H7 (cell line): ENCODE data around the gene KRT2. TPM values are rescaled to one million over a fixed set of nuclear protein-coding genes. Genes with fewer than 3 reads are reported as not detected.

Source experiments
- DNase-seq: peaks from one replicate; pipeline ENCODE4 v3.0.0; 2012
- H3K27me3 ChIP-seq: 2 replicates; pipeline ENCODE4 v1.6.0; 2011; ENCODE audit warnings: mild to moderate bottlenecking, low read length; ENCODE audit not compliant: control insufficient read depth, insufficient read depth
- H3K36me3 ChIP-seq: replicated peaks from 2 replicates; pipeline ENCODE4 v1.5.1; 2011; ENCODE audit warnings: low read length; ENCODE audit not compliant: control insufficient read depth, insufficient read depth
- H3K4me3 ChIP-seq: 2 replicates; pipeline ENCODE4 v1.5.1; 2011; ENCODE audit warnings: low read depth, mild to moderate bottlenecking, control low read depth, low read length, moderate library complexity; ENCODE audit not compliant: insufficient read depth
- total RNA-seq: library from RNA; depleted of rRNA; stranded (reverse); fragments of >200 nt; shearing (Covaris generic); gene quantifications from 2 replicates; pipeline ENCODE4 v1.2.3, GENCODE V29; 2014

Gene KRT2
- total RNA-seq, 1 experiment from 2014 or later = not detected

DNA sequence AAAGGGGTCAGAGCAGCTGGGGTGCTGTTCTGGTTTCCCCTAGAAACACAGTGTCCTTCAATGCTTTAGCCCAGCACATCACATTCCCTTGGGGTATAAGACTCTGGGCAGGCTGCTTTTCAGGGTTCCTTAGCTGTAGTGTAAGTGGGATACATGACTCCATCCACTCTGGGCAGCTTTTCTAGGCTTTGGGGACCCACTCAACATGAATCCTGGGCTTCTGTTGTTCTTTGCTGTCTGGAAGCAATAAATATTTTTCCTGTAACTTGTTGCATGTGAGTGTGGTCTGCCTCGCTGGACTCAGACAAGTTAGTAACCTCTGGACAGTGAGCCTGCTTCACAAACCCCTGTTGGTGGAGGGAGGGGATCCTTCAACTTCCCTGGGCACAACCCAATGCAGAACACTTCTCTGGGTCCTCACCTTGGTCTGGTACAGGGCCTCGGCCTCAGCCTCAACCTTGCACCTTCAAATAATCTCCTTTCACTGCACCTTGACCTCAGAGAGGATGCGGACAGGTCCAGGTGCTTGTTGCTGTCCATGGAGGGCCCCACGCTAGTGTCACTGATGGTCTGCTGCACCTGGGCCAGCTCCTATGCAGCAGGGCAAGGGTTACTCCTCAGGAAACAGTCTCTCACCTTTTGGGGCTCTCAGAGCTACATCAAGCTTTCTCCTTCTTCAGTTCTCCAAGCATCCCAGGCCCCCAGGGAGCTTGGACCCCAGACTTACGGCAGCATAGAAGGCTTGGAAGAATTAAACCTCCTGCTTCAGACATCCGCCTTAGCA lies 20.1 kb downstream of the KRT2 start:
- DNase-seq = no peak
- Histone ChIP-seq H3K36me3 (no peaks in the 10 kb centered on the region), H3K4me3 (no peak overlapping the region), H3K27me3 (no peaks in the 10 kb centered on the region)

DNA sequence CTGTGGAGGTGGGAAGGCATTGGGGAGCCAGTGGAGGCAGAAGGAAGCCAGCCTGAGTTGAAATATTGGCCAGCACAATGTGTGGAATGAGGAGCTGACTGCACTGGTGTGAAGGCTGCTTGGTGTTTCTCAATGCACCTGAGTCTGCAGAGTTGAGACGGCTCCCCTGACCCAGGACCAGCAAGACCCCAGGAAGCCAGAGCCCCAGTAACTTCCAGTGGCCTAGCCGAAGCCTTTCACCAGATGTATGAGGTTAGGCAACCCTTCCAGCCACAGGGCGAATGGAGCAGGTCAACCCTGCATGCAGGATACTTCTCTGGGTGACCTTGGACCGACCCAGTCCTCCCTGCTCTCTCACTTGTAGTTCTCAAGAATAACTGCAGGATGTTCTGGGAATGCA lies 20.7 kb downstream of the KRT2 start:
- DNase-seq = no peak
- no peak overlapping the region for H3K4me3 ChIP-seq
- H3K27me3 ChIP-seq = no peaks in the 10 kb centered on the region
- no peaks in the 10 kb centered on the region for H3K36me3 ChIP-seq

DNA sequence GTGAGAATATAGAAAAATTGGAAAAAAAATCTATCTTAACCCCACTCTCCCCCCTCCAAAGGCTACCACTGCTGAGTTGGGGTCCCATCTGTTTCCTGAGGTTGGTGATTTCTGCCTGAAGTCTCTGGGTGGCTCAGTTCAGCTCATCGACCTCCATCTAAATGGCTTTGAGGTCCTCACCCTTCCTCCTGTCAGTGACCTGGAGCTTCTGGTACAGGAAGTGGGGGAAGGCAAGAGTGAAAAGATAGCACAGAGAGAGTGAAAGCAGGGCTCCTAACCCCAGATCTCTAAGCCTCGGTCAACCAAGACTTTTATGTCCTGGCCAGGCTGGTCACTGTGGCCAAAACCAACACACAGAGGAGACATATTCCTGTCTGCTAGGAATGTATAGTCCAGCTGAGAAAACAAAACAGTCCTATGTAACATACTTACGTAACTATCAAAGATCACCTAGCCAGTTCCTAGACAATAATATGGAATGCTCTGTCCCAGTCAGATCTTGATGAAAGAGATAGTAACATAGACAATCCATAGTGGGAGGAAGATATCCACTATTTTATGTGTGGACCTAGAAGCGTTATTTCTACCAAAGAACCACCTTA lies 21.3 kb downstream of the KRT2 start:
- no peaks in the 10 kb centered on the region for H3K36me3 ChIP-seq
- no peak overlapping the region for H3K4me3 ChIP-seq
- no peak for DNase-seq
- H3K27me3 ChIP-seq = no peaks in the 10 kb centered on the region

DNA sequence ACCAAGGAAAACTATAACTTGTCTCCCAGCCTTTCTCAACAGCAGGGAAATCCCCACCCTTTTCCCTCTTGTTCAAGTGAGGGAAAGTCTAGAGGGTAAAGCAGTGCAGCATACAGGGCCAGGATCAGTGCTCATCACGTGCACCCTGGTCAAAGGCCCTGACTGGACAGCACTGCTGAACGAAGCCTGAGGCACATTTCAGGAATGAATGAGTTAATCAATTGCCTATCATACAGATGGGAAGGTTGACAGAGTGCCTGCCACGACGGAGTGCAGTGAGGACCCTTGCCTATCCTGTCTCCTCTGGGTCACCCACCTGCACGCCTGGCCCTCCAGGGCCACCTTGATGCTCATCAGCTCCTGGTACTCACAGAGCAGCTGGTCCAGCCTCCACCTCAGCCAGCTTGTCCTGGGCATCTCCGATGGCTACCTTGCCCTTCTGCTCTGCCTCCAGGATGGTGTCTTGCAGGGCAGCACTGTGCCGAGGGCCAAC lies 22.0 kb downstream of the KRT2 start:
- no peaks in the 10 kb centered on the region for H3K36me3 ChIP-seq
- DNase-seq = no peak
- no peak overlapping the region for H3K4me3 ChIP-seq
- H3K27me3 ChIP-seq = no peaks in the 10 kb centered on the region

DNA sequence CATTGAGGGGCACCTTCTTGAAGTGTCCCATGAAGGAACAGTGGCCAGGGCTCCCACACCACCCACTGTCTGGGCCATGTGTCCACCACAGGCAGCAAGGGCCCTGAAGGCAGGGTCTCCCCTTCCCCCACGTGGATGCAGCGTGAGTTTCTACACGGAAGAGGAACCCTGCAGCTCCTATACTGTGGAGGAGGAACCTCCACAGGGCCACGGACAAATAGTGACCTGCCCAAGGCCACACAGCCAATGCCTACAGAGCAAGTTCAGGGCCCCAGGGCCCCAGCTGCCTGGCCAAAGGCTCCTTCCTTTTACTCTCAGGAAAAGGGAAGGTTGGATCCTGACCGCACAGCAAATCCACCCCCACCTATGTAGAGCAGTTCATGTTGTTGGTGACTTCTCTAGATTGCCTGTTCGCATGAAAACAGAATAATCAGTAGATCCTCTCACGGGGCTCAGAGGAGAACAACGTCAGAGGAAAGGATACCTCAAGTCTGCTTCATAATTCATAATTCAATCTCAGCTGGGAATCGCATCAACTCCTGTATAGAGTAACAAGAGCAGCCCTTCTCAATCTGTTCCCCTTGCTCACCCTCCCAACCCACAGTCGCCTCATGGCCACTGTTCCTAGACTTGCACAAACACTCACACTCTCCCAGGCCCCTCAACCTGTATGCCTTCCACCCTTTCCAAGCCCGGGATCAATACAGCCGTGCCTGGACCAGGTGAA lies 22.6 kb downstream of the KRT2 start:
- no peaks in the 10 kb centered on the region for H3K36me3 ChIP-seq
- DNase-seq = no peak
- no peak overlapping the region for H3K4me3 ChIP-seq
- H3K27me3 ChIP-seq = no peaks in the 10 kb centered on the region

DNA sequence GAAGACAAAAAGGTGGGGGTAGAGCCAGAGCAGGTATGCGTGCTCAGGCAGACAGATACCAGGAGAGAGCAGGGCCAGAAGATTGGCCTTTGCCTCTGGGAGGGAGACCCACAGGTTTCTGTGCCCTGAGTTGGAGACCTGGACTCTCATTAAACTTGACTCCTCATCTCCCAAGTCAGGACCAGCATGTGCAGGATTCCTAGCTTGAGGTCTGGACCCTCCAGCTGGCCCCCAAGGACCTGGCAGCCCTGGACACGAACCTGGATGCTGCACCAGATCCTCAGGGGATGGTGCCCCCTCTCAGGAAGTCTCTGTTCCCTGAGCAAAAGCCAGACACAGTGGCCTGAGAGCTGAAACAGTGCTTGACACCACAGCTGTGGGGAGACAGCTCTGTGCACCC lies 23.2 kb downstream of the KRT2 start:
- Histone ChIP-seq H3K4me3 (no peak overlapping the region), H3K36me3 (no peaks in the 10 kb centered on the region), H3K27me3 (no peaks in the 10 kb centered on the region)
- DNase-seq = no peak

DNA sequence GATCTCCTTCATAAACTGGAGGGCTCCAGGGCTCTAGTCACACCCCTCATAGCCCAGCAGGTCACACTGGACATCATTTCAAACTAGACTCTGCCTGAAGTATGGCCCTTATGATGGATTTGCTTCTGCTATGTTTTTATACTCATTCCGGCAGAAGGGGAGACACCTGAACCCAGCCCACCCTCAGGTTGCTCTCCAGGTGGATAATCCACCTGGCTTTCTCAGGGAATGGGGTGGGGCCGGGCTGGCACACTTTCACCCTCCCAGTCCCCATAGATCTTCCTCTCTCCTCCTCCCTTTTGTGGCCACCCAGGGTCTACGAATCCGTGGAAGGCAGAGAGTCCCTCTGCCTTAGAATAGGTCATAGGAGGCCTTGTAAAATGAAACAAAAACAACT lies 23.9 kb downstream of the KRT2 start:
- no peaks in the 10 kb centered on the region for H3K27me3 ChIP-seq
- no peaks in the 10 kb centered on the region for H3K36me3 ChIP-seq
- H3K4me3 ChIP-seq = no peak overlapping the region
- DNase-seq = no peak

DNA sequence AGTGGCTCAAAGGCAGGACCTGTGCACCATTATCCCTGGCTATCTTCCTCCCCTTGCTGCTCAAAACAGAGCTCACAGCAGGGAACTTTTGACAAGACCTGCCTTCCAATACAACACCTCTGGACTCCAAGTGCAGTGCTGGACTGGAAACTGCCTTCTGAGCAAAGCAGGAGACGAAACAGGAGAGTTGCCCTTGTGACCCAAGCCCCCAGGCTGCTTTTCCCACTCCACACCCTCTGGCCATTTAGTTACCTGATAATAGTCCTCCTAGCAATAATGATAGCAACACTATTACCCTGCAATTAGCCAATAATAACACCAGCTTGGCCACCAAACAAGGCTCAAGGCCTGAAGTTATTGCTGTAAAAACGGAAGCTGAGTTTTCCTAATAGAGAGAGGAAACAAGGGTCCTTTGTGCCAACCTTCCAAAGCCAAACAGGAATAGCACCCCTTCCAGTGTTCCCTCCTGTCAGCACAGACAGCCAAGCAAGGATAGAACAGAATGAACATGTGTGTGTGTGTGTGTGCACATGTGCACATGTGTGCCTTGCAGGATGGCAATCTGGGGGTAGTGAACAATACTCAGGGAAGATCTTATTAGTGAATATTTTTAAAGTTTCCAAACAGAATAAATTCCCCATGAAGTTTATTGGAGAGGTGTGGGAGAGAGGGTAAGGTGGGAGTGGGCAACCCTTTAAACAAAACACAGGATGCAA lies 24.5 kb downstream of the KRT2 start:
- Histone ChIP-seq H3K4me3 (no peak overlapping the region), H3K36me3 (no peaks in the 10 kb centered on the region), H3K27me3 (no peaks in the 10 kb centered on the region)
- DNase-seq = no peak

DNA sequence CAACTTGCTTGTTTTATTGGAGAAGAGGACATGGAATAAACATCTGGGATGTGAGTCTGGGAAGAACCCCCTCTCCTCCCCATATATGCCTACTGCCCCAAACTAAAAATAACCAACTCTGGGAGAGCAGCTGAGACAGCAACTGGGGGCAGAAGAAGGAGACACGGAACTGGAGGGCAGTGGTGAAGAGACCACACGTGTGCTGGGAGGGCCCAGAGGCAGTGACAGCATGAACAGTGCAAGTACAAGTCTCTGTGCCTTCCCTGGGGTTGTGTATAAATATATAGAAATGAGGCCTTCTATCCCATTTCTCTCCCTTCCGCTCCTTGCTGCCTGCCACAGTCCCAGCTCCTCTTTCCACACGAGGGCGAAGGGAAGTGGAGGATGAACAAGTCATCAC lies 29.7 kb downstream of the KRT2 start:
- DNase-seq = no peak
- Histone ChIP-seq H3K4me3 (no peak overlapping the region), H3K27me3 (no peaks in the 10 kb centered on the region), H3K36me3 (no peaks in the 10 kb centered on the region)

DNA sequence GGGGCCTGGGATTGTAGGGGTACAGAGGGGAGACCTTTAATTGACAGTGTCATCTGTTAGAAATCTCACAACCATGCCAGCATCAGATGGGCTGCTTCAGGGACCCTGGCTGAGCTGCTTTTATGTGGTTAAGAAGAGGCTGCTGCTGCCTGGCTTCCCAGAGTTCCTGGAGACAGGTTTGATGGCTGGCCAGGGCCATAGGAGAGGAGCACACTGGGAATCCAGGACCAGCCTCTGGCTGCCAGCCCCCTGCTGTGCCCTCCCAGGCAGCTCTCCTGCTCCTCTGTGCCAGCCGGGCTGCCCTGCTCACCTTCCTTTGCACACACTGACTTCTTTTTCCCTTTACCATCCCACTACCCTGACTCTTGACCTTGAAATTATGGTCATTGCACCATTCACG lies 33.1 kb downstream of the KRT2 start:
- H3K4me3 ChIP-seq = no peak overlapping the region
- no peak for DNase-seq
- no peaks in the 10 kb centered on the region for H3K36me3 ChIP-seq
- H3K27me3 ChIP-seq = no peaks in the 10 kb centered on the region; the same call in none of the 2 replicates

DNA sequence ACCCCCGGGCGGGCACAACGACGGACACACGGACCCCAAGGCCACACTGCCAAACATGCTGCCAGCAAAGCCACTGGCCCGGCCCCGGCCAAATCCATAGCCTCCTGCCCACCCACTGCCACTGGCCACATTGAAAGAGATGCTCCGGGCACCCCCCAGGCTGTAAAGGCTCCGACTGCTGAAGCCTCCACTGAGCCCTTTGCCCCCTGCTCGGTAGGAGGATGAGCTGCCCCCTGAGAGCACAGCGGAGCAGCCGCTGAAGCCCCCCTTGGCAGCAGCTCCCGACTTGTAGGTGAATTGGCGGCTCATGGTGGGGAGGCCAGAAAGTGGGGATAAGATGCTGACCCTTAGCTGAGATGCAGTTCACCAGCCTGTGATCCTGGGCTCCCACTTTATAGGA lies 33.8 kb downstream of the KRT2 start, which contains the start of gene KRT73:
KRT73 (minus strand) TSS at position 344 of the 400 bp plus-strand sequence; CDS start at position 309, 35 bp downstream.
- DNase-seq = no peak

DNA sequence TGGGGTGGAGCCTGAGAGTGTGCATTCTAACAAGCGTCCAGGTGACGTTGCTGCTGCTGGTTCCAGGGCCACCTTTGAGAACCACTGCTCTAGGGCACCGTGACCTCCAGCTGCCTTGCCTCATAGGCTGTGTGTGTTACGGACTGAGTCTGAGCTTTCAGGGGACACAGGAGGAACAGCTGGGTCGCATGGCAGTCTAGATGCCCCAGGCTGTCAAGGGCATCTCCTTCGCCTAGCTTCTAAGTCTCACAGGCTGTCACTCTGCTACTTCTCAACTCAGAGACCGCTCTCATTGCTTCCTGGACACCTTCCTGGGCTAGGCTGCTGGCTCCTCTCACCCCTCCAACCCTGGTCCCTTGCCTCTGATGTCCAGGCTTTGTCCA lies 34.6 kb downstream of the KRT2 start:
- H3K27me3 ChIP-seq = no peaks in the 10 kb centered on the region; the same call in none of the 2 replicates
- no peak overlapping the region for H3K4me3 ChIP-seq
- DNase-seq = no peak
- H3K36me3 ChIP-seq = no peaks in the 10 kb centered on the region

More for the DNA sequence above, 33.8 kb downstream of the KRT2 start, which contains the start of gene KRT73:
- Histone ChIP-seq H3K36me3 (no peaks in the 10 kb centered on the region), H3K4me3 (no peak within 1 kb of the TSS), H3K27me3 (no peaks in the 10 kb centered on the region; the same call in none of the 2 replicates)

DNA sequence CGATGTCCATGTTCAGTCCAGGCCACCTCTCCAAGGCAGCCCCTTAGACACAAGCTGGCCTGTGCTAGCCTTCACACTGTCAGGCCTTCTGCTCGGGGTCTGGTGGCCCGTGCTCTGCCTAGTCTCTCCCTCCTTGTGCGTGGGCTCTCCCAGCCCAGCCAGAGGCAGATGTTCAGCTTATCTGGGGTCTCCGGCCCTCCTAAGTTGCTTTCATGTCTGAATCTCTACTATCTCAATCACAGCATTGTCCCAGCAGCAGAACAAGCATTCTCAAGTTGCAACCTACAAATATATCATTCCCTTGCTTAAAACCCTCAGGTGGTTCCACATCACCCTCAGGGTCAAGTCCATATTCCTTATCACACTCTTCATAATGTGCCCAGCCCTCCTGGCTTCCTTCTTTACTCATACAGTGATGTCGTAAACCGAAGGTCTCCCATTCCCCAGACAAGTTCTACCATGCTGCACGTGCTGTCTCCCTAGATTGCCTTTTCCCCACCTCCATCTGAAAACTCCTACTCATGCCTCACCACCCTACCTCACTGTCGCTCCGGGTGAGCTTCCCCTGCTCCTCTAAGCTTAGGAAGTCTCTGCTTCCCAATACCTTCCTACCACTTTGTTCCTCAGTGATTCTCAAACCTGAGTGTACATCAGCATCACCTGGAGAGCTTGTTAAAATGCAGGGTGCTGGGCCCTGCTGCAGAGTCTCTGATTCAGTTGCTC lies 35.2 kb downstream of the KRT2 start:
- no peak for DNase-seq
- no peaks in the 10 kb centered on the region; the same call in none of the 2 replicates for H3K27me3 ChIP-seq
- no peak overlapping the region for H3K4me3 ChIP-seq
- no peaks in the 10 kb centered on the region for H3K36me3 ChIP-seq

DNA sequence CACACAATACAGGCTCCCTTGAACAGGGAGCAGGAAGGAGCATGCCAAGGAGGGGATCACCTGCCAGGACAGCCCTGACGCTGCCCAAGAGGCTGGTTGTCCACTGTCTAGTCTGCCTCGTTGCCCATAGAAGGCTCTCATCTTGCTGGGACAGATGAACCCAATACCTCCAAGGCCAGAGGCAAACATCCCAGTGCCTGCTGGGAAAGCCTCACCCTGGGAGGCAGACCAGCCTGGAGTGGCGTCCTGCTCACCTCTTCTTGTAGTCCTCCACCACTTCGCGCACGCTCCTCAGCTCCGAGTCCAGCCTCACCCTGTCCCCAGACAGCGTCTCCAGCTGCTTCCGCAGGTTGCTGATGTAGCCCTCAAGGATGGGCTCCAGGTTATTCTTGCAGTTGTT lies 36.1 kb downstream of the KRT2 start:
- no peaks in the 10 kb centered on the region for H3K36me3 ChIP-seq
- H3K27me3 ChIP-seq = no peaks in the 10 kb centered on the region; the same call in none of the 2 replicates
- H3K4me3 ChIP-seq = no peak overlapping the region
- no peak for DNase-seq
